PC-3 (cell line): ENCODE measurements around the gene NEU2.
"Not testable (repeated sequence)": the region's sequence is repeated elsewhere in the genome, so short reads cannot be mapped to it uniquely, and the experiment has no call there.

Experiments used
- CTCF ChIP-seq: fragments of 300-600 bp; sonication (generic); conservative IDR thresholded peaks from 2 replicates; pipeline ENCODE4 v1.5.1; 2017; ENCODE audit warnings: antibody characterized with exemption, low read depth, mild to moderate bottlenecking, low read length
- EZH2 ChIP-seq: fragments of 300-600 bp; sonication (generic); IDR thresholded peaks from one replicate; pipeline ENCODE4 v1.6.1; 2017; ENCODE audit warnings: antibody characterized with exemption, mild to moderate bottlenecking, low read length; ENCODE audit not compliant: unreplicated experiment

- TF ChIP-seq CTCF, EZH2: not testable (repeated sequence)
Observed at GRCh38 chr2:233052517-233052916, 20.0 kb downstream of the NEU2 start.
